Activated T-cell treated with anti-CD3 and anti-CD28 coated beads for 1 hour (primary cell): Measurements from ENCODE around the gene ANO10.
"Not testable (repeated sequence)": the region's sequence is repeated elsewhere in the genome, so short reads cannot be mapped to it uniquely, and the experiment has no call there.

Source experiments
- DNase-seq: peaks from one replicate; pipeline ENCODE4 v3.0.0-alpha.2; 2020; ENCODE audit warnings: low read depth

Gene ANO10

DNA sequence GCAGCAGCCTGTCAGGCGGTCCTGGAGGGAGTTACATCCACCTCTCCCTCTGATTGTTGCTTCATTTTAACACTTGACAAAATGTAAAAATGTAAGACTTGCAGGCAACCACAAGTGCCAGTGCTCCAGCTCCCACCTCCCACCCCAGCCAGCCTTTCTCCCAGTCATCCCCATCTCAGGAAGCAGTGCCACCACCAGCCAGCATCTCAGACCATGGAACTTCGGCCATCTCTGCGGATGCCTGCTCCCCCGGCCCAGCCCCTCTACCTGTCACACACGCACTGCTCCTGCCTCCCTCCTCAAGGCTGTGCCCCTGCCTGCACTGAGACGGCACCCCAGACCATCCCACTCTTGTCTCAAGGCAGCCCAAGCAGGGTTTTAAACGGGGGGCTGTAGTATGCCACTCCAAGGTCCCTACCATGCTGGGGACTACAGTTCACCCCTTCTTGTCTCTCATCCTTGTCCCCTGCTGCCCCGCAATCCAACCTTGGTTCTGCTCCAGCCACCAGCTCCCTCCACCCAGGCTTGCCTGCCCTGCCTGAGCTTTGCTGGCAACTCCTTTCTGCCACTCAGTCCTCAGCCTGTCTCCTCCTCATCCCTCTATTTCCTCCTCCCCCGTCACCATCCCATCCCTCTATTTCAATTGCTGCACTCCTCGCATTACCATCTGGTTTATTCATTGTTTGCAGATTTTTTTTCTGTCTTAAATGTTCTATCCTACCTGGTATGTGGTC lies 249.6 kb downstream of the ANO10 start:
- no peak for DNase-seq

DNA sequence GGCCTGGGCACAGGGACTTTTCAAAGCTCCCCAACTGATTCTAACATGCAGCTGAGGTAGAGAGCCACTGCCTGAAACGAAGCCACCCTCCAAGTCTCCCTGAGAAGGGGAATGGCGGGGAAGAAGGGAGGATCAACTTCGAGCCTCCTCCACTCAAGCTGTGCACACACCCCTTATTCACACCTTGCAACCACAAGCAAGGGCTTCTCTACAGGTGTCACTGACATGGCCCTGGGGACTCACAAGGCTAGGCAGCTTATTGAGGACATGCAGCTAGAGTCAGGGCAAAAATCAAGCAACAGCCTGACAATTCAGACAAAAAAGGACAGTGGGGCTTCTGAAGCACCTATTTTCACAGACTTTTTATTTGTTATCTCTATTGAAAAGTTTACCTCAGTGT lies 250.3 kb downstream of the ANO10 start:
- no peak for DNase-seq

DNA sequence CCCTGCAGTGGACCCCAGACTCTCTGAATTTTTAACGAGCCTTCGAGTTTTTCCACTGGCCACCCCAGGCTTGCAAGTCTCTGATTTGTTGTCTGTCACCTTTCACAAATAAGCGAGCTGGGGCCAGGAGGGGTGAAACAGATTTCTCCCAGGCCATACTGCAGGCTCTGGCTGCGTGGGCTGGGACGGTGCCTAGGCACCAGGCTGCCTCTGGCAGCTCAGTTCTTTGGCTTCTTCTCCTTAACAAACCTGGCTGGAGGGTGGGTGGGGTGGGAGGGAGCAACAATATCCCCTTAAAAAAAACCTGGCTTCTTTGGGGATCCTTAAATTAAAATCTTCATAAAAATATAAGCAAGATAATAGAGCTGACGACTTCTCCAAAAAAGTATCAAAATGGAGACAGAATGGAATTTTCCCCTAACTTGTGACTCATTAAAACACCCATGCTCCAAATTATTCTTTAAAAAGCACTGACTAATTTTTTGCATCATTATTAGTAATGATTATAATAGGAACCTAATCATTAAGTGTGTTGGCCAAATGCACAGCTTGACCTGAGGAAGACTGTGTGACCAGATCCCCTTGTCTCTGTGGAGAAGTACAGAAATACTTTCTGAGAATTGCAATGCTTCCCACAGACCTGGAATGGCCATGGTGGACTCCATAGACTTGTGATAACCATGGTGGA lies 251.4 kb downstream of the ANO10 start:
- DNase-seq, result no peak

DNA sequence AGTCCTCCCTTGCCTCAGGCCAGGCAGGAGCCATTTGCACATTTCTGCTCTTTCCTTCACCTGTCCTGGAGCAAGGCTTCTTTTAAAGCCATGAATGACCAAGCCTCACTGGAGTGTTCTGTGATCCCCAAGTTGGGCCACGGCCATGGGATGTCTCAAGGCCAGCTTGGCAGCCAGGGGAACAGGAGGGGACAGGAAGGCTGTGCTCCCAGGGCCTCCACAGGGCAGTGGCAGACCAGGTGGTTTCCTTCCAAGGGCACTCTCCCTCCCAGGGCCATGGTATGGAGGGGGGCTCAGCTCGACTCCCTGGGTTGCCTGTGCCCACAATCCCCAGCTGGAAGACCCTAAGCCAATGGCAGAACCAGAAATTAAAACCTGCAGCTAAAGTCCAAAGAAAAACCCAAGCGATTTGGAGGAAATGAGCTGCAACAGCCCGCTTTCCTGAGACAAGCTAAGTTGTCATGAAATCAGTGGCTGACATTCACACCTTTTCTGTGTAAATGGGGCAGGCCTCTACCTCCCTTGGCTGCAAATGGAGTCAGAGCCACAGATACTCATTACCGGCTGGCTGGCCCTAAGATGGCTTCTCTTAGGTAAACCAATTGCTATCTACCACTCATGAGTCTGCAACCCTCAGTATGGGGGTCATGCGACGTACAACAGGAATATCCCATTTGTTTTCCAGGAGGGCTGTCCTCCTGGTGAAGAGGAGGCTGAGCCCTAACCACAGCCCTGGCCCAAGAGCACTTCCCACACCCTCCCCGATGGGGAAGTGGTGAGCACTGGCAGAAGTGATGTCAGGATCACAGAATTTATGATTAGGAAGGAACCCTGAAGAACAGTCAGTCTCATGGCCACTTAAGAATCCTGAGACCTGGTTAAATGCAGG lies 252.2 kb downstream of the ANO10 start:
- DNase-seq, result no peak

DNA sequence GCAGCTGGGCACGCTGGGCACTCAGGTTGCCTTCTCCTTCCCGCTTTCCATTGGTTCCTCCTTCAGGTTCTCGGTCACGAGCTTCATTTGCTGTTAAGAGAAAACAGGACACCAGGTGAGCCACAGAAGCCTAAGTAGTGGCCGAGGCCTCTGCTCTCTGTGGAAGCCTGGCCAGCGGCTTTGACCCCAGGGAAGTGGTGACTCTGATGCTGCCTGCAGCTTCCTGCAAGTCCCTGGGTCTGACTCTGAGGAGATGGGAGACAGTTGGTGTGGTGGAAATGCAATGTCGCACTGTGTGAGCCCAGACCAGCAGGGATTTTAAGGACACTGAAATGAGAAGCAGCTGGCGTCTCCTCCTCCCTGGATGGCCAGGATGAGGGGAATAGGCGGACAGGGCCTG lies 254.9 kb downstream of the ANO10 start:
- no peak for DNase-seq

DNA sequence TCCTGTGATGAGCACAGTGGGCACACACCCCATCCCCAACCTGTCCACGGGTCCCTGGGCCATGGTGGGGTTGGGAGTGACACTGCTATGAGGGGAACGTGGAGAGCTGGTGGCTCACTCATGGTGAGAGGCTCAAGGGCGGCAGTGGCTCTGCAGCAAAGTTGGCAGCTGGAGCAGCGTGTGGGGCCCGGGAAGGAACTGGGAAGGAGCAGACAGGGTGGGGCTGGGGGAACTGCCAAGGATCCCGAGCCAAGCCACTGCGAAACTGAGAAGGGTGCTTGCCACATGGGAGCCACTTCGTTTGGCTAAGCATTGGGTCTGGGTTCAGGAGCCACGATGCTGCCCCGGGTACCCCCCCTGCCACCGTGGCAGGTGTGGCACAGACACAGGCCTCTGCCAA lies 255.3 kb downstream of the ANO10 start:
- no peak for DNase-seq

DNA sequence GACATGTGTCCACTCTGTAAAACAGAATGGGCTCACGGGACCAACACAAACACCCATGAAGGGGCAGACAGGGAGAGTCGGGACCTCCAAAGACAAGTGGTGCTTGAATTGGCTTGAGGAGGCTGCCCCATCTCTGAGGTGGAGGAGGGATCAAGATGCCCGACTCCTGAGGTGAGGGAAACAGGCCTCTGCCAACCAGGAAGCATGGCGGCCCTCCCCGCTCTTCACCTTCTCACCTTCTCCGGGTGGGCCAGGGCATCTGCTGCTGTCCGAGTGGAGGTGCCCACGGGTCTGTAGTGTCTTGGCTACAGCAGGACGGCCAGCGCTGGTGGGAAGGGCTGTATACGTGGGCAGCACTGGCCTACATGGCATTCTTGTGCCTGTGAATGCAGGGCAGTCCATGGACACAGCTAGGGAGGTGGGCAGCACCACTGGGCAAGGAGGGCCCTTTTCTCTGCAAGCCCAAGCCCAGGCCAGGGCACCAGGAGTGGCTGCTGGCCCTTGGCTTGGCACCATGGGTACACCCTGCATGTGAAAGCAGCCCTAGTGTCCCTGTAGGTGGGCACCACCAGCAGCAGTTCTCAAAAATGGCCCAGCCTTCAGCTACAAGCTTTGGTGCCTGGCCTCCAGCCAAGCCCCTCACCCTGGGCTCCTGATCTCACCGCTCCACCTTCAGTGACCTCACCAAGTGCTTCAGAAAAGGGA lies 256.1 kb downstream of the ANO10 start:
- DNase-seq, result no peak

DNA sequence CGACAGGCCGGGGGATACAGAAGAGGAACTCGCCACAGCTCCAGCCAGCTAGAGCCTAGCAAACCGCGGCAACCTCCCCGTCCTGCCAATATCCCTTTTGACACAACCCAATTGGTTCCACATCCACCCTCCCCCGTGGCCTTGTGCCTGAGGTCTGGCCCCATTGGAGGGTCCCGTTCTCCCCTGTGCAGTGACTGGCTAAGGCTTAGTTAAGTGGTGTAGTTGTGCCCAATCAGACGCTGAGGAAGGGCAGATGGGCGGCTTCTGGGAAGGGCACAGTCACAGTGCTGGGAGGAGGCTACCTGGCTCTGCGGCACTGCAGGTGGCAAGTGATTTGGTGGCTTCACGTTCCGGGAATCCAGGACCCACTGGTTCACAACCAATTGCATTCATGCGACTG lies 256.9 kb downstream of the ANO10 start:
- no peak for DNase-seq

DNA sequence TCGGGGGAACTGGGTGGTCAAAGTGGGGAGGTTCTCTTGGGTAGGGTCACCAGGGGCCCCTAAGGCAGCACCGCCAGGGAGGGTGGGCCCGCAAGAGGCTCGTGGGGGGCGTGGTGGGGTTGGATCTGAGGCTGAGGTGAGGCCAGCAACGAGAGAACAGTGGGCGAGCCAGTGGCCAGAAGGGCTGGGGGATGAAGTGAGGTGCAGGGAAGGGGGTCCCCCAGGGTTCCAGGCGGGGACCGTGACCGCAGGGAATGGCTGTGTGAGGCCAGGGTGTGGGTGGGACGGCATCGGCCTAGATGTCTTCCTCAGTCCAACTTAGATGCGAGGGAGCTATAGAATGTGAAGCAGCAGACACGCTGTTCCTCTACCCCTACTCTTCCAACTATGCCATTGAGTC lies 257.3 kb downstream of the ANO10 start:
- DNase-seq, result no peak

DNA sequence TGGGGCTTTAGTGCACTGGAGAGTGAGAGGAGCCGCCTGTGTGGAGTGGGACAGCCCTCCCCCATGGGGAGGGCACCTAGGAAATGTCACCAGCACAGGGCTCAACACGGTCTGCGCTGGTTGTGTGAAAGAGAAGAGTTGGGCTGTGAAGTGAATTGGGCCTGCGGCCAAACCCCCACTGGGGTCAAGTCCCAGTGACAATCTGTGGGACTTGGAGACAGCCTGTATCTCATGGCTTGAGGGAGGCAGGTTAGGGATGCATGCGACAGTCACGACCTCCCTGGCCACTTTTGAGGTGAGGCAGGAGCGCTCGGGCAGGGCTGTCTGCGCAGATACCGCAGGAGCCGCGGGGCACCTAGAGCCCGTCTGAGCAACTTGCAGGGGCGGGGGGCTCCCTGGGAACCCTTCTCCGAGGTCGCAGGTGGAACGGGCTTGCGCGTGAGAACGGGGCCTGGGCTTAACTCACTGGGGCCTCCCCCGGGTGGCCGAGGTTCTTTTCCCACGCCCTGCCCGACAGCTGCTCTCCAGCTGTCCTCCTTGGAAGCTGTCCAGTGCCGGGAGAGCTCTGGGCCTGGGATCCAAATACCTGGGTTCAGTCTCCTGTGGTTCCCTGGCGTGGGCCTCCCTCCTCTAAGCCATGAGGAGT lies 258.1 kb downstream of the ANO10 start:
- no peak for DNase-seq

DNA sequence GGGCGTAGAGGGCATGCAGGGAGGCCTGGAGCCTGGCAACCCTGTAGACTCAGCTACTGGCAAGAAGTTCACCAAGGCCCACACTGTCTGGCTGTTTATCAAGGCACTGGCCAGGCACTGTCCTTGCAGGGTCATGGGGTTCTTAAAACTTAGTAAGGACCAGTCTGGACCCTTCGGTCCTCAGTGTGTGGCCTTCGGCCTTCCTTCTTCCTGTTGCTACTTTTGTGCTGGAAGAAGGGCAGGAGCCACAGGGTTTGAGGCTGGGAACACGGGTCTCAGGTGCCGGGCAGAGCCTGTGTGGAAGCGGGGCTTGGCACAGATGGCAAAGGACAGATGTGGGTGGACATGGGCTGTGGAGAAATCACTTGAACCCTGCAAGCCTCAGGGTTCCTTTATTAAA lies 258.9 kb downstream of the ANO10 start:
- no peak for DNase-seq

DNA sequence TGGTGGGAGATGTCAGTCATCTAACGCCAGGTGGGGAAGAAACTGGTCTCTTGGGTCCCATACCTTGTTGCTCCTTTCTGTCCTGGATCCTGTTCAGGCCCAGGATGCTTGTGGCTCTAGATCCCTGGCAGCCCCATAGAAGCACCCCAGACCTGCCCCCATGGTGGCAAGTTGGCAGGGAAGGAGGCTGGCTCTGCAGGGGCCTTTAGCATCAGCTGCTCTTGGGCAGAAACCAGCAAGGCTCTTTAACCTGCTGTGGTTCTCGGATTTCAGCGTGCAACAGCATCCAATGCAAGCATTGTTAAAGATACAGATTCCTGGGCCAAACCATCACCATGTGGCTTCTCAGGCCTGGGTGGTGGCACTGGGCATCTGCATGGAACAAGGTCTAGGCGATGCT lies 259.6 kb downstream of the ANO10 start:
- no peak for DNase-seq

DNA sequence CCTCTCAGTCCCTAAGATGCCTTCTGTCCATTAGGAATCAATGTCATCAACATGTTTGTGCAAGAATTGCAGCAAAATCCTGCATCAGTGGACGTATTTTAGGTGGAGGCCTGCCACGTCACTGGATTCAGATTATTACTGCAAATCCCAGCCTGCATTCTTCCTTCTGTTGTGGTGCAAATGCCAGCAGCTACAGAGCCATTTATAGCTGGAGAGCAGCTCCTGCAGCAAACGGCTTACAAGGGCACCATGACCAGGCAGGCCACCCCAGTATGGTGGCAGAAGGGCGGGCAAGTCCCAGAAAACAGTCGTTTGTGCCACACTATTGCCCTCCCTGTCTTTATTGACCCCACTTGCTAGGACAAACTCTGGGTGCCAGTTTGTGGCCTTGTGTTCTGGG lies 260.7 kb downstream of the ANO10 start:
- no peak for DNase-seq

DNA sequence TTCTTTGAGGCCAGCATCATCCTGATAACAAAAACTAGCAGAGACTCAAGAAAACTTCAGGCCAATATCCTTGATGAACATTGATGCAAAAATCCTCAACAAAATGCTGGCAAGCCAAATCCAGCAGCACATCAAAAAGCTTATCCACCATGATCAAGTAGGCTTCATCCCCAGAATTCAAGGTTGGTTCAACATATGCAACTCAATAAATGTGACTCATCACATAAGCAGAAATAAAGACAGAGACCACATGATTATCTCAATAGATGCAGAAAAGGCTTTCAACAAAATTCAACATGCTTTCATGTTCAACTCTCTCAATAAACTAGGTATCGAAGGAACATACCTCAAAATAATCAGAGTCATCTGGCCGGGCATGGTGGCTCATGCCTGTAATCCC lies 265.8 kb downstream of the ANO10 start:
- not testable (repeated sequence) for DNase-seq

DNA sequence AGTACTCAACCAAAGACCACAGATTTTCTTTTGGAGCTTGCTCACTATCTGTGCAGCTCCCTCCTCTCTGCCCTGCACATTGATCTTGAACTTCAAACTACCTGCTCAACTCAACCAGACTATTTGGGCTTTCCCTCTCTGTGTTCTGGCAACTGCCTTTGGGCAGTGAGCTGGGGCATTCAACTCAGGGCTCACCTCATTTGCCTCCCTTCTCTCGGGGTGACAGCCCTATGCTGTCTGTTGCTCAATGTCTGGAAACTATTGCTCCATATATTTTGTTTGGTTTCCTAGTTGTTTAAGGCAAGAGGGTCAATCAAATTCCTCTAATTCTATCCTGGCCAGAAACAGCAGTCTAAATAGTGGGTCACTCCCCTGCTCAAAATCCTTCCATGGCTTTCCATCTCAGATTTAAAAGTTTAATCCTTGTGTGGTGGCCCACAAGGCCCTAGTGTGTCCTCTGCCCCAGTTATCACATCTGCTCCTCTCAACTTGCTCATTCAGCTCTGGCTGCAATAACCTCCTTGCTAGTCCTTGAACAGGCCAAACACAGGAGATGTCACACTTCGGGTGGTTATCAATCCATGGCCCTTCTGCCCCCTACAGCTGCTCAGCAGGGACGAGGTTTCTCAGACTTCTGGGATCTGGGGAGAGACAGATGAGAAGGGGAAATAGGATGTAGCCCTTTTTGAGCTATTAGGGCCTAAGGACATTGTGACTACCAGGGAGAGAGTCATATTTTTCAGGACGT lies 267.7 kb downstream of the ANO10 start:
- no peak for DNase-seq

DNA sequence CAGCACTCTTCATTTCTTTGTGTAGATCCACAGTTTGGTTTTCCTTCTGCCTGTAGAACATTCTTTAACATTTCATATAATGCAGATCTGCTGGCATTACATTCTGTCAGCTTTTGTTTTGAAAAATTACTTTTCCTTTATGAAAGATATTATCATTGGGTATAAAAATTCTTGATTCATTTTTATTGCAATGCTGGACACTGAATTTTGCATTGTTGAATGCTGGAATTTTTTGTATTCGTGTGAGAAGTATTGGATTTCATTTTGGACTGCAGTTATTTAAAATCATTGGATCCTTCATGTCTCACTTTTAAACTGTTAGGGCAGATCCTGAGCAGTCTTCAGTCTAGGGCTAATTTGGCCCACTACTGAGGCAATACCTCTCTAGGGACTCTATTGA lies 268.4 kb downstream of the ANO10 start:
- DNase-seq, result no peak

DNA sequence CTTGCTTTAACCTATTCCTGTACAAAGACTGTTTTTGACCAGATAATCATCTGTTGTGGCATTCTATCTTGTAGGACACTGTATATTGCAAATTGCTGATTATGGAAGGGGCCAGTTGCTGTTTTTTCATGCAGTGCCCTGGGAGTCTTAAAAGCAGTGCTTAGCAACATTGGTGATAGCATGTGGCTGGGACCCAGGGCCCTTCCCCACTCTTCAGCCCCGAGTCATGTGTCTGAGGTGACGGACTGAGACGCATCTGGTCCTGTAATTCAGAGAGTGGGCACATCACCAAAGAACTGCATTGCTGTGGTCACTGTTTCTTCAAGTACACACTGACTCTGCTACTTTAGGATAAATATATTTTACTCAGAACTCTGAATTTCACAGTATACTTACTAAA lies 272.1 kb downstream of the ANO10 start:
- DNase-seq, result no peak

DNA sequence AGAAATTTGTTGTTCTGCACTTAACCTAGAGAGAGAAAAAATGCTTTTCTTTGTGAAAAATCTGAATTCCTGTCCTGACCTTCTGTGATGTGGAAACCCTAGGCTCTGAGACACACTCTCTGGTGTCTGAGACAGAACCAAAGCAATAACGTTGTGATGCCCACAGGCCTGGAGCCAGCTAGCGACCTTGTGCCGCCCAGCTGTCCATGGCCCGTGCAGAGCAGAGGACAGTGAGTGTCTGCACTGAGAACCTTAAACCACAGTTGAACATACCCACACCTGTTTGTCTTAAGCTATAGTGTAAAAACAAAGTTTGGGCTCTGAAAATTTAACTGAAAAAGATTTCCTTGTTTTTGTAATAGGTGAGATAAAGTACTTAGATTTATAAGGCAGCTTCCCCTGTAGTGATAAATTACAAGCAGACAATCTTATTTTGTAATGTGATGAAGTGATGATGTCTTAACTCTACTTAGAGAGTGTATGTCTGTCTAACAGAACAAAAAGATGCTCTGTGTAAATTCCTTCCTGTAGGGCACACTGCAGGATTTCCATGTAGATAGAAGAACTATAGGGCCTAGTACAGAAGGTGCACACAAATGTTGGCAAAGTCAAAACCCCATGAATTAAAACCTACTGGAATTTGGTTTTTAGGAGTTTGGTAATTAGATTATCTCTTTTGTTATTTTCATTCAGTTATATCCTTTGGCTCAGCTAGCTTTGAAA lies 272.8 kb downstream of the ANO10 start:
- DNase-seq, result no peak

DNA sequence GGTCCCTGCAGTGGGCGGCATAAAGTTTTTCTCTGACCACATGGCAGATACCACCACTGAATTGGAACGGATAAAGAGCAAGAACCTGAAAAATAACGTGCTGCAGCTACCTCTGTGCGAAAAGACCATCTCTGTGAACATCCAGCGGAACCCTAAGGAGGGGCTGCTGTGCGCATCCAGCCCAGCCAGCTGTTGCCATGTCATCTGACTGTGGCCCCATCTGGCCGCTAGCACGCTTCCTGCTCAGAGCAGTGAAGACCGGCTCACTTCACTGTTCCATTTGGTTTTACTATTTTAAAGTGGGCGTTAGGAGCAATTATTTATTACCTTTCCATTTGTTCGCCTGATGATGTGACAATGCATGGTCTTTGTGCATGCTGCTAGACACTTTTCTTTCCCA lies 273.5 kb downstream of the ANO10 start:
- DNase-seq, result no peak

DNA sequence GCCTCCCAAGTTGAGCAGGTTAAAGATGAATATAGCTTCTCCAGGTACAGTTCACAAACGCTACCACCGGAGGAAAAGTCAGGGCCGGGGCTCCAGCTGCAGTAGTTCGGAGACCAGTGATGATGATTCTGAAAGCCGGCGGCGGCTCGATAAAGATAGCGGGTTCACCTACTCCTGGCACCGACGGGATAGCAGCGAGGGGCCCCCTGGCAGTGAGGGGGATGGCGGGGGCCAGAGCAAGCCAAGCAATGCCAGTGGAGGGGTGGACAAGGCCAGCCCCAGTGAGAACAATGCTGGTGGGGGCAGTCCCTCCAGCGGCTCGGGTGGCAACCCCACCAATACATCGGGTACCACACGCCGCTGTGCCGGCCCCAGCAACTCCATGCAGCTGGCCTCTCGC lies 274.0 kb downstream of the ANO10 start:
- DNase-seq, result no peak
